H1 (cell line): ENCODE results near the gene MBP. TPM values are rescaled to one million over a fixed set of nuclear protein-coding genes. Genes with fewer than 3 reads are reported as not detected.

Experiments used
- CTCF ChIA-PET: fragments of 300-600 bp; sonication (Branson Sonifier 250); formaldehyde crosslinking; loops from one replicate; lab custom pipeline; 2021; ENCODE audit not compliant: partially characterized antibody; lab: Charles Lee
- POLR2A ChIA-PET: fragments of 300-600 bp; sonication (Branson Sonifier 250); formaldehyde crosslinking; loops from one replicate; lab custom pipeline; 2021; ENCODE audit warnings: inconsistent platforms; ENCODE audit not compliant: partially characterized antibody; lab: Charles Lee
- DNase-seq, 2 experiments: peaks; one replicate each; pipeline versions ENCODE4 v3.0.0 to v3.0.0-alpha.2; 2010 to 2022; ENCODE audit warnings: low spot score in 2 of 2, low read depth in 1 of 2, mixed read lengths in 1 of 2
- FAIRE-seq: peaks from 2 replicates; lab custom pipeline; 2011; peaks lifted over from hg19 to GRCh38; lab: Jason Lieb, UNC
- H2AFZ ChIP-seq: 2 replicates; pipeline ENCODE4 v1.8.1; 2012; ENCODE audit warnings: low read length, inconsistent platforms
- H2AK5ac ChIP-seq: 2 replicates; pipeline ENCODE4 v1.6.1; 2013; ENCODE audit warnings: low read depth, low read length
- H2BK120ac ChIP-seq: replicated peaks from 2 replicates; pipeline ENCODE3; 2013; ENCODE audit warnings: low read depth, low read length, inconsistent platforms
- H2BK12ac ChIP-seq: 2 replicates; pipeline ENCODE4 v1.6.1; 2013; ENCODE audit warnings: low read depth, low read length
- H2BK15ac ChIP-seq: 2 replicates; pipeline ENCODE4 v1.6.1; 2013; ENCODE audit warnings: low read length
- H2BK20ac ChIP-seq: 2 replicates; pipeline ENCODE4 v1.6.1; 2013; ENCODE audit warnings: low read length
- H2BK5ac ChIP-seq: 2 replicates; pipeline ENCODE4 v1.6.1; 2013; ENCODE audit warnings: low read depth, low read length
- H3K14ac ChIP-seq: 2 replicates; pipeline ENCODE4 v1.6.1; 2013; ENCODE audit warnings: inconsistent platforms; ENCODE audit not compliant: insufficient read length
- H3K18ac ChIP-seq: 2 replicates; pipeline ENCODE4 v1.6.1; 2013; ENCODE audit warnings: low read length; ENCODE audit errors: extremely low read depth
- H3K23ac ChIP-seq: 2 replicates; pipeline ENCODE4 v1.6.1; 2013; ENCODE audit warnings: inconsistent platforms; ENCODE audit not compliant: insufficient read length
- H3K23me2 ChIP-seq: 2 replicates; pipeline ENCODE4 v1.6.1; 2013; ENCODE audit warnings: low read depth, low read length
- H3K27ac ChIP-seq: 2 replicates; pipeline ENCODE4 v1.6.1; 2011; ENCODE audit warnings: low read depth, low read length, inconsistent platforms
- H3K27me3 ChIP-seq, 4 experiments: replicated peaks in 1 of 4; 1 replicate in 1 of 4; 2 replicates in 3 of 4; pipeline versions ENCODE4 v1.6.1 to v1.8.1; 2011 to 2013; ENCODE audit warnings: low read length in 3 of 4, mild to moderate bottlenecking in 3 of 4, inconsistent platforms in 2 of 4, mixed read lengths in 2 of 4, moderate library complexity in 1 of 4; ENCODE audit not compliant: control insufficient read depth in 3 of 4, insufficient read depth in 3 of 4; ENCODE audit errors: extremely low read depth in 1 of 4
- H3K36me3 ChIP-seq, 4 experiments: 2 replicates each; pipeline versions ENCODE4 v1.6.1 to v1.8.1; 2011 to 2013; ENCODE audit warnings: mild to moderate bottlenecking in 4 of 4, low read length in 3 of 4, moderate library complexity in 2 of 4, control low read depth in 1 of 4, inconsistent platforms in 1 of 4; ENCODE audit not compliant: insufficient read depth in 4 of 4, control insufficient read depth in 2 of 4
- H3K4ac ChIP-seq: replicated peaks from 2 replicates; pipeline ENCODE3; 2013; ENCODE audit warnings: low read length, low read depth, mixed read lengths, inconsistent platforms; ENCODE audit not compliant: insufficient read length
- H3K4me1 ChIP-seq, 4 experiments: replicated peaks in 1 of 4; 1 replicate in 1 of 4; 2 replicates in 3 of 4; pipeline versions ENCODE4 v1.6.1 to v1.8.1; 2011 to 2013; ENCODE audit warnings: low read length in 3 of 4, inconsistent platforms in 2 of 4, mixed read lengths in 1 of 4; ENCODE audit not compliant: insufficient read depth in 4 of 4, control insufficient read depth in 3 of 4
- H3K4me2 ChIP-seq, 2 experiments: 2 replicates each; pipeline versions ENCODE4 v1.6.1 to v1.8.1; 2011 to 2013; ENCODE audit warnings: low read depth in 2 of 2, low read length in 2 of 2, control low read depth in 1 of 2, inconsistent platforms in 1 of 2, mild to moderate bottlenecking in 1 of 2; ENCODE audit not compliant: insufficient read depth in 1 of 2
- H3K4me3 ChIP-seq, 4 experiments: fragments of 200-600, 300-600 bp in 1 of 4; sonication (generic), shearing (Covaris generic), sonication (Bioruptor Twin) in 1 of 4; 2 replicates each; pipeline versions ENCODE4 v1.5.1 to v1.8.1; 2011 to 2016; ENCODE audit warnings: low read length in 4 of 4, low read depth in 3 of 4, control low read depth in 2 of 4, inconsistent platforms in 2 of 4, mild to moderate bottlenecking in 2 of 4, mixed read lengths in 1 of 4, moderate library complexity in 1 of 4; ENCODE audit not compliant: insufficient read depth in 2 of 4; ENCODE audit errors: extremely low read depth in 1 of 4
- H3K56ac ChIP-seq: replicated peaks from 2 replicates; pipeline ENCODE3; 2013; ENCODE audit warnings: low read depth, mild to moderate bottlenecking, mixed read lengths, low read length, inconsistent platforms; ENCODE audit not compliant: insufficient read length
- H3K79me1 ChIP-seq: 2 replicates; pipeline ENCODE4 v1.6.1; 2013; ENCODE audit warnings: low read depth, low read length, control low read depth
- H3K79me2 ChIP-seq, 2 experiments: 2 replicates each; pipeline versions ENCODE4 v1.6.1 to v1.8.1; 2012 to 2013; ENCODE audit warnings: low read length in 2 of 2, mild to moderate bottlenecking in 2 of 2, inconsistent platforms in 1 of 2; ENCODE audit not compliant: insufficient read depth in 2 of 2, control insufficient read depth in 1 of 2
- H3K9ac ChIP-seq, 4 experiments: replicated peaks in 1 of 4; 1 replicate in 1 of 4; 2 replicates in 3 of 4; pipeline versions ENCODE4 v1.6.1 to v1.8.1; 2011 to 2013; ENCODE audit warnings: low read depth in 3 of 4, low read length in 3 of 4, control low read depth in 2 of 4, mild to moderate bottlenecking in 2 of 4, moderate library complexity in 2 of 4, inconsistent platforms in 1 of 4; ENCODE audit errors: extremely low read depth in 1 of 4
- H3K9me3 ChIP-seq, 2 experiments: 2 replicates each; pipeline versions ENCODE4 v1.6.1 to v1.8.1; 2012 to 2013; ENCODE audit warnings: mild to moderate bottlenecking in 2 of 2, moderate library complexity in 2 of 2, control low read depth in 1 of 2, inconsistent platforms in 1 of 2, low read depth in 1 of 2, low read length in 1 of 2, mixed read lengths in 1 of 2; ENCODE audit not compliant: insufficient read depth in 2 of 2
- H4K20me1 ChIP-seq, 2 experiments: replicated peaks in 1 of 2; 2 replicates each; pipeline versions ENCODE3 to v1.8.1; 2011 to 2013; ENCODE audit warnings: inconsistent platforms in 2 of 2, low read length in 2 of 2, mild to moderate bottlenecking in 1 of 2; ENCODE audit not compliant: insufficient read depth in 2 of 2, control insufficient read depth in 1 of 2
- H4K5ac ChIP-seq: 2 replicates; pipeline ENCODE4 v1.6.1; 2013; ENCODE audit warnings: low read length, low read depth, mixed read lengths, inconsistent platforms; ENCODE audit not compliant: insufficient read length
- H4K8ac ChIP-seq: 2 replicates; pipeline ENCODE4 v1.8.0; 2013; ENCODE audit warnings: mild to moderate bottlenecking, moderate library complexity, low read length, inconsistent platforms; ENCODE audit not compliant: insufficient read depth; ENCODE audit errors: extremely low read depth
- H4K91ac ChIP-seq: replicated peaks from 2 replicates; pipeline ENCODE3; 2013; ENCODE audit warnings: low read length, mixed read lengths, inconsistent platforms; ENCODE audit not compliant: insufficient read length
- BACH1 ChIP-seq: IDR thresholded peaks from 2 replicates; pipeline ENCODE4 v1.6.1; 2012; ENCODE audit warnings: low read length, improper control_type of control experiment
- CTBP2 ChIP-seq: IDR thresholded peaks from 2 replicates; pipeline ENCODE4 v1.7.0; 2011; ENCODE audit warnings: borderline replicate concordance, mild to moderate bottlenecking, moderate library complexity, mixed read lengths, low read length; ENCODE audit not compliant: insufficient read depth, insufficient read length
- EGR1 ChIP-seq: IDR thresholded peaks from 2 replicates; pipeline ENCODE4 v1.6.1; 2011; ENCODE audit warnings: low read depth, low read length, borderline replicate concordance
- EP300 ChIP-seq, 2 experiments: IDR thresholded peaks; 1 replicate in 1 of 2; 2 replicates in 1 of 2; pipeline ENCODE4 v1.6.1; 2011 to 2012; ENCODE audit warnings: low read depth in 2 of 2, low read length in 2 of 2, mild to moderate bottlenecking in 2 of 2, borderline replicate concordance in 1 of 2, inconsistent platforms in 1 of 2, moderate library complexity in 1 of 2
- EZH2 ChIP-seq: fragments of 200-600 bp; sonication (generic); IDR thresholded peaks from 2 replicates; pipeline ENCODE4 v1.7.1; 2012; ENCODE audit warnings: low read depth, mild to moderate bottlenecking, moderate library complexity, low read length, inconsistent platforms; ENCODE audit not compliant: severe bottlenecking
- HDAC2 ChIP-seq, 2 experiments: fragments of 300-600 bp in 1 of 2; sonication (generic) in 1 of 2; IDR thresholded peaks; 2 replicates each; pipeline ENCODE4 v1.6.1; 2011 to 2012; ENCODE audit warnings: low read depth in 2 of 2, low read length in 2 of 2, mild to moderate bottlenecking in 2 of 2, moderate library complexity in 2 of 2, borderline replicate concordance in 1 of 2, inconsistent platforms in 1 of 2
- KDM1A ChIP-seq: fragments of 200-600, 300-600 bp; sonication (generic); IDR thresholded peaks from 2 replicates; pipeline ENCODE4 v1.7.1; 2016; ENCODE audit warnings: mild to moderate bottlenecking, low read length, borderline replicate concordance
- KDM5A ChIP-seq: fragments of 200-600 bp; IDR thresholded peaks from 2 replicates; pipeline ENCODE4 v1.7.1; 2012; ENCODE audit warnings: mild to moderate bottlenecking, low read length, inconsistent platforms, mixed read lengths
- NRF1 ChIP-seq: IDR thresholded peaks from 2 replicates; pipeline ENCODE4 v1.6.1; 2011; ENCODE audit warnings: mild to moderate bottlenecking, low read depth, low read length, improper control_type of control experiment
- RAD21 ChIP-seq, 2 experiments: IDR thresholded peaks in 1 of 2; conservative IDR thresholded peaks in 1 of 2; 2 replicates each; pipeline ENCODE4 v1.6.1; 2011; ENCODE audit warnings: low read depth in 2 of 2, low read length in 2 of 2, improper control_type of control experiment in 1 of 2, inconsistent platforms in 1 of 2, mild to moderate bottlenecking in 1 of 2, moderate library complexity in 1 of 2
- SIN3A ChIP-seq, 2 experiments: IDR thresholded peaks in 1 of 2; conservative IDR thresholded peaks in 1 of 2; 2 replicates each; pipeline ENCODE4 v1.6.1; 2011 to 2012; ENCODE audit warnings: low read length in 2 of 2, improper control_type of control experiment in 1 of 2, low read depth in 1 of 2, mild to moderate bottlenecking in 1 of 2
- SIRT6 ChIP-seq: IDR thresholded peaks from one replicate; pipeline ENCODE4 v1.7.1; 2012; ENCODE audit warnings: low read length, inconsistent platforms
- SRF ChIP-seq: IDR thresholded peaks from 2 replicates; pipeline ENCODE4 v1.6.1; 2011; ENCODE audit warnings: mild to moderate bottlenecking, low read depth, low read length, moderate library complexity
- TCF12 ChIP-seq: IDR thresholded peaks from 2 replicates; pipeline ENCODE4 v1.6.1; 2011; ENCODE audit warnings: low read depth, mild to moderate bottlenecking, low read length
- WGBS, 2 experiments: shearing (Covaris generic) in 1 of 2; methylation state at CpG; one replicate each; pipeline versions ENCODE4 v1.1.6 to v1.1.7; 2013 to 2015; ENCODE audit warnings: low lambda C conversion rate in 2 of 2, mixed read lengths in 2 of 2, inconsistent platforms in 1 of 2, low coverage in 1 of 2, missing lambda C conversion rate in 1 of 2; ENCODE audit not compliant: insufficient replicate concordance in 2 of 2, insufficient coverage in 1 of 2, insufficient read length in 1 of 2; ENCODE audit errors: extremely low coverage in 1 of 2, missing lambda C conversion rate in 1 of 2; 5-methylcytosine and 5-hydroxymethylcytosine counted together
- polyA plus RNA-seq, 7 experiments: library from polyadenylated mRNA; depleted of rRNA in 3 of 7; stranded (reverse) in 5 of 7; unstranded in 2 of 7; fragments of >200 nt in 5 of 7; fragments of 200-250 nt in 2 of 7; gene quantifications; 1 replicate in 5 of 7; 2 replicates in 1 of 7; 4 replicates in 1 of 7; pipeline versions ENCODE4 v1.2.1 to v1.2.3, GENCODE V29; 2011 to 2013; ENCODE audit warnings: missing spikeins in 2 of 7, mixed read lengths in 2 of 7
- total RNA-seq: library from RNA; stranded (reverse); fragmentation: NEBNext Ultra II Directional; extraction: Animal tissue kit (Norgen Biotek cat#: 25700); gene quantifications from 2 replicates; pipeline ENCODE4 v1.2.1, GENCODE V29; 2021

Gene MBP
- total and polyA plus RNA-seq, 2 of the 8 experiments (the other 6 are each of a cell fraction or from before 2014, with no cell fraction given) = 7.7 to 19.2 TPM

DNA sequence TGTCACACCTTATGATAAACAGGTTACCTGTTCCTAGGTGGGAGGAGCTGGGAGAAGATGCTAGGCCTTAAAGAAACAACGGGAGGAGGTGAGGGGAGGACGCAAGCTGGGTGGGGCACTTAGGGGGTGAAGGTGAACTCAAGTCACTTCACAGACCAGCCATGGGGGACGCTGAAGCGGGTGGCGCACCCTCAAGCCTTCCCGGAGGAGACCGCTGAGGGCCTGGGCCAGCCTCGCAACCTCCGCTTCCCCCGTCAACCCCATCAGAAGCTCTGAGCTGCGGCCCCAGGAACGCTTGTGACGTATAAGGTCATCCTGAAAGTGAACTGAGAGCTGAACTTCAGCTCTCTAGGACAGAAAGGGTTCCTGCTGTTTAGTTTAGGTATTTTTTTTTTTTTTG lies 133.5 kb downstream of the MBP start:
- no peak overlapping the region for H2BK20ac ChIP-seq
- H3K4me1 ChIP-seq = no peaks in the 10 kb centered on the region
- no peak overlapping the region for H3K4me3 ChIP-seq
- no peak overlapping the region for H3K9ac ChIP-seq
- no peaks in the 10 kb centered on the region for H3K79me2 ChIP-seq
- H2AK5ac ChIP-seq = no peak overlapping the region
- no peak overlapping the region for H2BK15ac ChIP-seq
- H4K8ac ChIP-seq = no peak overlapping the region
- H2BK12ac ChIP-seq = no peak overlapping the region
- no peak overlapping the region for H3K18ac ChIP-seq
- 85% methylated on average over 11 of the region's 13 CpGs; no CpG with 5 or more reads in 1 of the 2 experiments for WGBS, 2 experiments
- H3K9me3 ChIP-seq = no peaks in the 10 kb centered on the region
- no peak overlapping the region for H2BK120ac ChIP-seq
- no peak overlapping the region for H2AFZ ChIP-seq
- H3K36me3 ChIP-seq = no peaks in the 10 kb centered on the region
- no peak overlapping the region for H3K4ac ChIP-seq
- ChIA-PET CTCF (interaction anchor here (0.6 to 4.4 kb wide), 21 partner anchors 7 to 565 kb away, joined by 3 to 38 read pairs (median 7); no protein-coding TSS in a partner anchor), POLR2A (no interaction called here)
- no peak overlapping the region for H4K91ac ChIP-seq
- no peak overlapping the region for H3K14ac ChIP-seq
- no peaks in the 10 kb centered on the region for H3K79me1 ChIP-seq
- H2BK5ac ChIP-seq = no peak overlapping the region
- no peak overlapping the region for H3K23ac ChIP-seq
- DNase-seq = no peak
- no peaks in the 10 kb centered on the region for H3K23me2 ChIP-seq
- no peak for FAIRE-seq
- H3K56ac ChIP-seq = no peak overlapping the region
- no peak overlapping the region for H3K4me2 ChIP-seq
- no peaks in the 10 kb centered on the region for H3K27me3 ChIP-seq
- H4K20me1 ChIP-seq = no peaks in the 10 kb centered on the region
- no peak overlapping the region for H3K27ac ChIP-seq
- no peak overlapping the region for H4K5ac ChIP-seq
- TF ChIP-seq RAD21 (IDR thresholded peaks at IDR 0.05 in 1 of 2, conservative IDR thresholded peaks at IDR 0.05 in 1 of 2; ENCODE audit: low read depth in 2 of 2, low read length in 2 of 2) (no peak), KDM1A (no peak), HDAC2 (IDR thresholded peaks at IDR 0.05; ENCODE audit: borderline replicate concordance in 1 of 2, low read depth in 2 of 2, low read length in 2 of 2) (no peak), SRF (no peak), KDM5A (no peak), TCF12 (no peak), SIN3A (conservative IDR thresholded peaks at IDR 0.05 in 1 of 2, IDR thresholded peaks at IDR 0.05 in 1 of 2; ENCODE audit: low read depth in 1 of 2, low read length in 2 of 2) (no peak), NRF1 (no peak), BACH1 (no peak), SIRT6 (no peak), CTBP2 (no peak), EZH2 (no peak), EP300 (IDR thresholded peaks at IDR 0.05; ENCODE audit: borderline replicate concordance in 1 of 2, low read depth in 2 of 2, low read length in 2 of 2) (no peak), EGR1 (no peak)
